CD14-positive monocyte (primary cell): ENCODE measurements around the gene RFX7. TPM values are rescaled to one million over a fixed set of nuclear protein-coding genes. Genes with fewer than 3 reads are reported as not detected.

Experiments used
- DNase-seq, 3 donors: peaks; one replicate each; pipeline ENCODE4 v3.0.0-alpha.2; 2011 to 2022
- H2AFZ ChIP-seq: 2 replicates; pipeline ENCODE4 v1.6.0; 2012; ENCODE audit warnings: mild to moderate bottlenecking, low read depth, low read length, inconsistent platforms; ENCODE audit not compliant: insufficient read depth, poor library complexity, severe bottlenecking
- H3K27ac ChIP-seq, 2 donors: 1 replicate in 1 of 2; 2 replicates in 1 of 2; pipeline ENCODE4 v1.5.1; 2012 to 2013; ENCODE audit warnings: low read length in 2 of 2, control low read depth in 1 of 2, inconsistent platforms in 1 of 2, low read depth in 1 of 2, mild to moderate bottlenecking in 1 of 2
- H3K27me3 ChIP-seq, 2 donors: one replicate each; pipeline versions ENCODE4 v1.6.0 to v1.6.1; 2011 to 2013; ENCODE audit warnings: low read length in 2 of 2; ENCODE audit not compliant: control insufficient read depth in 2 of 2, insufficient read depth in 2 of 2
- H3K36me3 ChIP-seq, 2 donors: replicated peaks in 1 of 2; 1 replicate in 1 of 2; 2 replicates in 1 of 2; pipeline versions ENCODE4 v1.5.1 to v1.6.1; 2012 to 2013; ENCODE audit warnings: low read length in 2 of 2, control low read depth in 1 of 2, inconsistent platforms in 1 of 2, mild to moderate bottlenecking in 1 of 2; ENCODE audit not compliant: insufficient read depth in 2 of 2, control insufficient read depth in 1 of 2
- H3K4me1 ChIP-seq, 2 donors: 1 replicate in 1 of 2; 2 replicates in 1 of 2; pipeline versions ENCODE4 v1.5.1 to v1.6.1; 2012 to 2013; ENCODE audit warnings: low read length in 2 of 2, control low read depth in 1 of 2, inconsistent platforms in 1 of 2, mild to moderate bottlenecking in 1 of 2, moderate library complexity in 1 of 2; ENCODE audit not compliant: insufficient read depth in 2 of 2, control insufficient read depth in 1 of 2
- H3K4me2 ChIP-seq: replicated peaks from 2 replicates; pipeline ENCODE3; 2012; ENCODE audit warnings: low read length, moderate library complexity, mild to moderate bottlenecking; ENCODE audit not compliant: poor library complexity, severe bottlenecking; ENCODE audit errors: extremely low read depth
- H3K4me3 ChIP-seq, 3 experiments: fragments of 200-600 bp in 1 of 3; sonication (generic) in 1 of 3; replicated peaks in 1 of 3; 1 replicate in 2 of 3; 2 replicates in 1 of 3; pipeline ENCODE4 v1.5.1; 2011 to 2013; ENCODE audit warnings: low read length in 3 of 3, mild to moderate bottlenecking in 3 of 3, control low read depth in 2 of 3, low read depth in 2 of 3, inconsistent platforms in 1 of 3, moderate library complexity in 1 of 3
- H3K79me2 ChIP-seq: 2 replicates; pipeline ENCODE4 v1.6.0; 2012; ENCODE audit warnings: mild to moderate bottlenecking, control low read depth, inconsistent platforms, low read length, moderate library complexity; ENCODE audit not compliant: insufficient read depth
- H3K9ac ChIP-seq: 2 replicates; pipeline ENCODE4 v1.6.0; 2017; ENCODE audit warnings: low read length, mild to moderate bottlenecking; ENCODE audit not compliant: insufficient read depth, poor library complexity, severe bottlenecking
- H3K9me3 ChIP-seq, 2 donors: replicated peaks in 1 of 2; 1 replicate in 1 of 2; 2 replicates in 1 of 2; pipeline versions ENCODE4 v1.5.1 to v1.6.1; 2012 to 2013; ENCODE audit warnings: low read length in 2 of 2, control low read depth in 1 of 2; ENCODE audit not compliant: control insufficient read depth in 1 of 2, insufficient read depth in 1 of 2
- H4K20me1 ChIP-seq: 2 replicates; pipeline ENCODE4 v1.6.0; 2012; ENCODE audit warnings: mild to moderate bottlenecking, low read length, control low read depth, moderate library complexity; ENCODE audit not compliant: insufficient read depth
- H3K27ac Mint-ChIP-seq, 7 donors: one replicate each; pipeline ENCODE4 v1.8.0; 2020; ENCODE audit warnings: mild to moderate bottlenecking in 7 of 7, mixed read lengths in 7 of 7, moderate library complexity in 6 of 7, inconsistent platforms in 2 of 7
- H3K27me3 Mint-ChIP-seq, 3 donors: one replicate each; pipeline ENCODE4 v1.8.0; 2021 to 2022; ENCODE audit warnings: low read depth in 3 of 3, mild to moderate bottlenecking in 3 of 3, mixed read lengths in 3 of 3, moderate library complexity in 3 of 3, inconsistent platforms in 1 of 3
- H3K36me3 Mint-ChIP-seq, 2 donors: one replicate each; pipeline ENCODE4 v1.8.0; 2020; ENCODE audit warnings: mixed read lengths in 2 of 2, inconsistent platforms in 1 of 2, mild to moderate bottlenecking in 1 of 2
- H3K4me1 Mint-ChIP-seq: one replicate; pipeline ENCODE4 v1.8.0; 2020; ENCODE audit warnings: mild to moderate bottlenecking, mixed read lengths
- H3K4me3 Mint-ChIP-seq, 2 donors: one replicate each; pipeline ENCODE4 v1.8.0; 2020; ENCODE audit warnings: mild to moderate bottlenecking in 2 of 2, mixed read lengths in 2 of 2, moderate library complexity in 1 of 2
- H3K9me3 Mint-ChIP-seq, 7 donors: one replicate each; pipeline ENCODE4 v1.8.0; 2020 to 2022; ENCODE audit warnings: mixed read lengths in 7 of 7, mild to moderate bottlenecking in 6 of 7, moderate library complexity in 6 of 7, inconsistent platforms in 2 of 7
- CTCF ChIP-seq: fragments of 200-600 bp; IDR thresholded peaks from one replicate; pipeline ENCODE4 v1.8.0; 2022; ENCODE audit warnings: antibody characterized with exemption, mild to moderate bottlenecking
- WGBS: methylation state at CpG from one replicate; pipeline ENCODE4 v1.1.5; 2013; ENCODE audit warnings: missing lambda C conversion rate; ENCODE audit not compliant: insufficient coverage; 5-methylcytosine and 5-hydroxymethylcytosine counted together
- intact Hi-C, 2 donors: fragments of 100-400 bp; cut with micrococcal nuclease; formaldehyde crosslinking; loops; one replicate each; pipeline versions ENCODE4 v1.15.0 to v1.15.1; 2023
- polyA plus RNA-seq, 3 donors: library from polyadenylated mRNA; depleted of rRNA in 1 of 3; unstranded in 2 of 3; stranded (reverse) in 1 of 3; fragments of 300-500 nt in 2 of 3; fragments of >200 nt in 1 of 3; fragmentation: Illumina TruSeq in 2 of 3; gene quantifications; 1 replicate in 2 of 3; 2 replicates in 1 of 3; pipeline ENCODE4 v1.2.3, GENCODE V29; 2012 to 2021

RFX7 gene
- polyA plus RNA-seq, 3 donors: 1.0 to 2.9 (median 1.2) TPM

DNA sequence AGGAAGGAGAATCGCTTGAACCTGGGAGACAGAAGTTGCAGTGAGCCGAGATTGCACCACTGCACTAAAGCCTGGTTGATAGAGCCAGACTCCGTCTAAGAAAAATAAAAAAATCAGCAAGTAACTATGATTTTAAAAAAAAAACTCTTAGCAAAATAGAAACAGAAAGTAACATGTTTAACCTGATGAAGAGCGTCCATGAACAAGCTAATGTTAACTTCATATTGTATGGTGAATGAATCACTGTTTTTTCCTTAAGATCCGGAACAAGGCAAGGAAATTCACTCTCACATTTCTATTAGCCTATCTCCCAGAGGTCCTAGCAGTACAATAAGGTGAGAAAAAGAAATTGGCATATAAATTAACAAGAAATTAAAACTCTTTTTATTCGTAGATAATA is 69.0 kb downstream of the RFX7 start:
- Histone ChIP-seq H3K36me3 (peaks cover 8 to 43% of the 10 kb centered on the region in 2 donors), H3K4me2 (no peak overlapping the region), H3K9me3 (no peaks in the 10 kb centered on the region), H3K9ac (no peak overlapping the region), H4K20me1 (peaks cover 3% of the 10 kb centered on the region), H3K79me2 (peaks cover 20% of the 10 kb centered on the region), H3K4me1 (no peaks in the 10 kb centered on the region), H3K27me3 (no peaks in the 10 kb centered on the region), H2AFZ (no peak overlapping the region), H3K4me3 (no peak overlapping the region), H3K27ac (no peak overlapping the region)
- H3K36me3 Mint-ChIP-seq: peaks cover 40 to 47% of the 10 kb centered on the region in 2 donors
- WGBS: no CpG with 5 or more reads among the region's 6 CpGs
- H3K4me3 Mint-ChIP-seq: no peak overlapping the region
- H3K27ac Mint-ChIP-seq: no peak overlapping the region
- H3K9me3 Mint-ChIP-seq: peaks cover 0 to 5% (median 0%) of the 10 kb centered on the region in 7 donors
- peaks cover 0 to under 1% (median 0%) of the 10 kb centered on the region in 3 donors for H3K27me3 Mint-ChIP-seq
- no peak for DNase-seq
- intact Hi-C loops: no loop called here
- peaks cover 2% of the 10 kb centered on the region for H3K4me1 Mint-ChIP-seq
- no peak for TF ChIP-seq CTCF

GRCh38 chr15:56168394-56168793 is 75.3 kb downstream of the RFX7 start:
- intact Hi-C loops: no loop called here
- H3K9me3 ChIP-seq: no peaks in the 10 kb centered on the region
- H4K20me1 ChIP-seq: peaks cover 10% of the 10 kb centered on the region
- no peak overlapping the region for H3K27ac ChIP-seq
- peaks cover 8 to 36% of the 10 kb centered on the region in 2 donors for H3K36me3 ChIP-seq
- H3K79me2 ChIP-seq: peaks cover 10% of the 10 kb centered on the region
- H3K4me1 ChIP-seq: no peaks in the 10 kb centered on the region
- no peak overlapping the region for H3K4me2 ChIP-seq
- TF ChIP-seq CTCF: no peak
- H3K27ac Mint-ChIP-seq: no peak overlapping the region
- WGBS: 60% methylated on average over 1 of the region's 2 CpGs
- peaks cover 2% of the 10 kb centered on the region for H3K4me1 Mint-ChIP-seq
- H3K9ac ChIP-seq: no peak overlapping the region
- no peak for DNase-seq
- H3K4me3 ChIP-seq: no peak overlapping the region
- no peak overlapping the region for H2AFZ ChIP-seq
- H3K4me3 Mint-ChIP-seq: no peak overlapping the region
- peaks cover 0 to 4% (median 0%) of the 10 kb centered on the region in 7 donors for H3K9me3 Mint-ChIP-seq
- H3K27me3 Mint-ChIP-seq: peaks cover 0 to 2% (median 0%) of the 10 kb centered on the region in 3 donors
- peaks cover 30 to 40% of the 10 kb centered on the region in 2 donors for H3K36me3 Mint-ChIP-seq
- no peaks in the 10 kb centered on the region for H3K27me3 ChIP-seq
